CD4-positive, alpha-beta T cell treated with Interleukin-6 at 100 ng/mL for 8 hours (primary cell): Measurements from ENCODE around the gene HMCN1.

Source experiments
- DNase-seq: peaks from one replicate; pipeline ENCODE4 v3.0.0-alpha.2; 2020; ENCODE audit warnings: mixed read lengths, low spot score

Gene HMCN1

GRCh38 chr1:186089940-186090339, 355.7 kb downstream of the HMCN1 start:
- no peak for DNase-seq

GRCh38 chr1:186091222-186091720, 357.1 kb downstream of the HMCN1 start:
- DNase-seq = no peak

GRCh38 chr1:186093437-186093836, 359.2 kb downstream of the HMCN1 start:
- no peak for DNase-seq

- no peak for DNase-seq
Measured at GRCh38 chr1:186094172-186094571, 360.0 kb downstream of the HMCN1 start.

DNA sequence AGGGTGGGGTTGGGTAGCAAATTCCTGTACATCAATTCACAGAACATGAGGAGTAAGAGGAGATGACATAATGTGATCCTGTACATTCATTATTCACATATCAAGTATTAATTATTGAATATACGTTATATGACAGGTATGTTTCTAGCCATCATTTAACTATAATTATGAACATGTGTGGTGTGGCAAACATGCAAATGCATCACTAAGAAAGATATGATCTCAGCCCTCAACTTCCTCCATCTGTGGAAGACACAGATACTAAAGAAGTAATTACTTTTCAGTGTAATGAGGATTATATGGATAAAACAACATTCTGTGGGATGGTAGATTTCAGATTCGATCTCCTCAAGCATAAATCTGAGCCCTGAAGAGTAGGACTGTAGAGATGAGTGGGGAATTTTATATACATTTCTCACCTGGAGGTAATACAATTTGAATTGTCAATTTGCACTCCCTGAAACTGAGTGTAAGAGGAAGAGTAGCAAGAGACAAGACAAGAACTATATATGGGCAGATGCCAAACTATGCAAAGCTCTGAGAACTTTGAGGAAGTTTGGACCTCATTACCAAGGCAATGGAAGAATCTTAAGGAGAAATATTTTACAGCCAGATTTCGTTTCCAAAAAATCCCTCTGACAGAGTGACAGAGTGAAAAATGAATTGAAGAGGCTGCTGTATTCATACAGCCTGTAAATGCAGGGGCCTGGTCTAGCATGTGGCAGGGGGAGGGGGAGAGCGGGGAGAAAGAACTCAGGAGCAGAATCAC, 365.3 kb downstream of the HMCN1 start:
- DNase-seq = no peak

DNA sequence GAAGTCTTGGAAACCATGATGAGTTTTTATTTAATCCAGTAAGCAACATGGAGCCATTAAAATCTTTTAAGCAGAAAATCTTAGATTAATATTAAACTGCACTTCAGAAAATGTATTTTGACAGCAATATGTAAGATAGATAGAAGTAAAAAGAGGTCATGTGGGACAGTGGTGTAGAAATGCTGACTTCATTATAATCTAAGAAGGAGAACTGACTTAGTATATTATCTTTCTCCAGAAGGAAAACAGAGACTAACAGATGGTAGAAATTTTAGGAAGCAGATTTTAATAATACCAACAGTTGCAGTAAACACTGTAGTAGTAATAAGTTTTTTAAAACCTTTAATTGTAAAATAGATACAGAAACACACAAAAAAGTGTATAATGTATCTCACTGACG, 367.9 kb downstream of the HMCN1 start:
- DNase-seq = no peak

GRCh38 chr1:186102547-186103148, 368.5 kb downstream of the HMCN1 start:
- no peak for DNase-seq

- no peak for DNase-seq
Measured at GRCh38 chr1:186104459-186104858, 370.3 kb downstream of the HMCN1 start.

DNA sequence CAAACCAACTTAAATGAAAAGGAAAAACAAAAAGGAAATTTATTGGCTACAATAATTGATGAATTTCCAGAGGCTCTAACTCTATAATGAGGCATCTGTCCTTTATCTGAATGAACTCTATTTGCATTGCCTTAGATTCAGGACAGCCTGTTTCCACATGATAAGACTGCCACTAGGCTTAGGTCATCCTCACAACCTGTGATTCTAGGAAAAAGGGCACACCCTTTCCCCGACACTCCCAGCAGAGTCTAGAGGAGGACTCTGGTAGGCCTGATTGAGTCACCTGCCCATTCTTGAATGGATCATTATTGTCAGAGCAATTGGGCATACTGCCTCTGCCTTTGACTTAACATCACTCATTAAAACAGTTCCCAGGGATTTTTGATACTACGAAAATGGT, 378.1 kb downstream of the HMCN1 start:
- no peak for DNase-seq

GRCh38 chr1:186113461-186113860, 379.3 kb downstream of the HMCN1 start:
- DNase-seq = no peak

DNA sequence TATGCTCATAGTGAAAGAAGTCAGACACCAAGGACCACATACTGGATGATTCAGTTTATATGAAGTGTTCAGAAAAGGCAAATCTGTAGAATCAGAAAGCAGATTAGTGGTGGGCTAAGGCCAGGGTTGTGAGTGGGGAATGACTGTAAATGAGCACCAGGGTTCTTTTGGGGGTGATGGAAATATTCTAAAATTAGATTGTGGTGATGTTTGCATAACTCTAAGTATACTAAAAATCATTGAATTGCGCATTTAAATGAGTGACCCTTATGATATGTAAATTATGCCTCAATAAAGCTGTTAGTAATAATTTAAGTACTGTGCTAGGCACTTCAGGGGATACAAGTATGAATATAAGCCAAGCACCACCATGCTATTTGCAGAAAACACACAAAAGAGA, 384.5 kb downstream of the HMCN1 start:
- DNase-seq = no peak

- DNase-seq = no peak
Measured at GRCh38 chr1:186122837-186123236, 388.6 kb downstream of the HMCN1 start.

DNA sequence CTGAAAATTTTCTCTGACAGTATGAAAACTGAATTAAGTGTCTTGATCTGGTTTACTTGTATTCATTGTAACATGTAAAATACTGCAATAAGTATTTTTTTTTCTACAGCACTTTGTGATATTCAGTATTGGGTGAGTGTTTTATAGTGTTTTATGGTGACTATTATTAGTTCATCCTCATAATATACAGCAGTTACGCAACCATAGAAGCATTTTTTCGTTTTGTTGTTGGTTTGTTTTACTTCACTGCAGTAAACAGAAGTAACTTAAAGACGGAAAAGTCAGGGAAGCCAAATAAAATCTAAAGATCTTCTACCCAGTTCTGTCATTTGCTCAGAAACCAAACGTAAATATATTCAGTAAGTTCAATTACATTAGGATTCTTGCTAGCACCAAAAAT, 390.8 kb downstream of the HMCN1 start:
- no peak for DNase-seq

- DNase-seq = no peak
Measured at GRCh38 chr1:186125511-186125910, 391.3 kb downstream of the HMCN1 start.

GRCh38 chr1:186129758-186130157, 395.6 kb downstream of the HMCN1 start:
- DNase-seq = no peak

DNA sequence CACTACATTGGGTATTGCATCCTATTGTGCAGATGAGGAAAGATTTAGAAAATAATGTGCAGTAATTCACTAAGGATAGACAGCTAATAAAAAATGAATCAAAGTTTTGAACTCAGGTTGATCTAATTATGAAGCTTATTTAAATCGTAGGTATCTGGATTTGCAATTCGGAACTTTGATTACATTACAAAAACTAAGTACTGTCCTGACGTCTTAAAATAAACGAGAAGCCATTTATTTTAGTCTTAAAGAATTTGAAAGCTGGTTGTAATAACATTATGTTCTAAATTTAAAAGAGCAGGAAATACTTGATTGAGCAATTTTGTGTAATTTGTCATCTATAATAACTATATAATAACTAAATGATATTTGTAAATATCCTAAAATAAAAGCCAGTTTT, 404.9 kb downstream of the HMCN1 start:
- no peak for DNase-seq

- no peak for DNase-seq
Measured at GRCh38 chr1:186139701-186140100, 405.5 kb downstream of the HMCN1 start.

DNA sequence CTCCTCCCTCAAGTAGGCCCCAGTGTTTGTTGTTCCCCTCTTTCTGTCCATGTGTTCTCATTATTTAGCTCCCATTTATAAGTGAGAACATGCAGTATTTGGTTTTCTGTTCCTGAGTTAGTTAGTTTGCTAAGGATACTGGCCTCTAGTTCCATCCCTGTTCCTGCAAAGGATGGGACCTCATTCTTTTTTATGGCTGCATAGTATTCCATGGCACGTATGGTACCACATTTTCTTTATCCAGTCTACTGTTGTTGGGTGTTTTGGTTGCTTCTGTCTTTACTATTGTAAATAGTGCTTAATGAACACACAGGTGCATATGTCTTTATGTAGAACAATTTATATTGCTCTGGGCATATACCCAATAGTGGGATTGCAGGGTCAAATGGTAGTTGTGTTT, 408.0 kb downstream of the HMCN1 start:
- no peak for DNase-seq

GRCh38 chr1:186142916-186143315, 408.7 kb downstream of the HMCN1 start:
- no peak for DNase-seq

- no peak for DNase-seq
Measured at GRCh38 chr1:186143481-186143880, 409.3 kb downstream of the HMCN1 start.

DNA sequence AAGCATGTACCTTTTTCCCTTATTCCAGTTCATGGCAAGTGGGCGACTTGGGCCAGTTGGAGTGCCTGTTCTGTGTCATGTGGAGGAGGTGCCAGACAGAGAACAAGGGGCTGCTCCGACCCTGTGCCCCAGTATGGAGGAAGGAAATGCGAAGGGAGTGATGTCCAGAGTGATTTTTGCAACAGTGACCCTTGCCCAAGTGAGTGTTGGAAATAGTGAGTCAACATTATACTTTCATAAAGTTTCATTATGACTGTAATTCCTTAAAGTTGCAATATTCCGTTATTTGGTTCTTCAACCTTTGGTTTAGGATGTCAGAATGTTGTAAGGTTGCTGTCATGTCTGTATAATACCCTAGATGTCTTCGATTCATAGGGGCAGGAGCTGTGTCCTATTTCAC, 410.3 kb downstream of the HMCN1 start:
- DNase-seq = no peak

DNA sequence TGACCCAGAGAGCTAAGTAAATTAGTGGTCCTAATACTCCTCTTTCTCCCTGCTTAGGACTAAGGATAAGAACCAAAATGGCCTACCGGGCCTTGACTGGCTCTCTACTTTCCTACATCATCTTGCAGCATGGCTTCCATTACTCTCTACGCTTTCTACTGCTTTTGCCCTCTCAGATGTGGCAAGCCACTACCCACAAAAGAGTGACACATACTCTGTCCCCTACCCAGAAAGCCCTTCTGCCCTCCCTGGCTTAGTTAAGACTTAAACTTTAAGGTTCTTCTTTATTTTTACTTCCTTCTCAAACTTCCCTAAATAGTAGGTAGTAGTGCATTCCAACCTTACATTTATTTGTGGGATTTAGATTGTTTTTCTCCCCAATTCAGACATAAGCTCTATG, 412.8 kb downstream of the HMCN1 start:
- DNase-seq = no peak

- no peak for DNase-seq
Measured at GRCh38 chr1:186149591-186149990, 415.4 kb downstream of the HMCN1 start.

DNA sequence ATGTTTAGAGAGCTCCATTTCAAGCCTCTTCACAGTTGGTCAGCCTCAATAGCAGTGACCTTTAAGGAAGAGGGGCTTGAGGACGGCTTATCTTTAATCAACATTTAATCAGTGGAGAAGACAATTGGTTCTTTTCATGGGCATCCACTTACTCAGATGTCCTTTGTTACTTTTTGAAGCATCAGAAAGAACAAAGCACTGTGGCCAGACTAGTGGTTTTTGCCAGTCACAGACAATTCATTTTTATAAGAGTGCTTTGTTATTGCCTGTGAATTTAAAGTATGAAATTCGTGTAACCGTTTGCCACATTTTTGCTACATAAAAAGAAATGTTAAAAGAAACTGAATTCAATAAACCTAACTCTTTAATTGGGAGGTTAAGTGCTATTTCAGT, 418.0 kb downstream of the HMCN1 start:
- DNase-seq = no peak
